ENCODE results near the gene TBC1D2B.

Gene TBC1D2B

DNA sequence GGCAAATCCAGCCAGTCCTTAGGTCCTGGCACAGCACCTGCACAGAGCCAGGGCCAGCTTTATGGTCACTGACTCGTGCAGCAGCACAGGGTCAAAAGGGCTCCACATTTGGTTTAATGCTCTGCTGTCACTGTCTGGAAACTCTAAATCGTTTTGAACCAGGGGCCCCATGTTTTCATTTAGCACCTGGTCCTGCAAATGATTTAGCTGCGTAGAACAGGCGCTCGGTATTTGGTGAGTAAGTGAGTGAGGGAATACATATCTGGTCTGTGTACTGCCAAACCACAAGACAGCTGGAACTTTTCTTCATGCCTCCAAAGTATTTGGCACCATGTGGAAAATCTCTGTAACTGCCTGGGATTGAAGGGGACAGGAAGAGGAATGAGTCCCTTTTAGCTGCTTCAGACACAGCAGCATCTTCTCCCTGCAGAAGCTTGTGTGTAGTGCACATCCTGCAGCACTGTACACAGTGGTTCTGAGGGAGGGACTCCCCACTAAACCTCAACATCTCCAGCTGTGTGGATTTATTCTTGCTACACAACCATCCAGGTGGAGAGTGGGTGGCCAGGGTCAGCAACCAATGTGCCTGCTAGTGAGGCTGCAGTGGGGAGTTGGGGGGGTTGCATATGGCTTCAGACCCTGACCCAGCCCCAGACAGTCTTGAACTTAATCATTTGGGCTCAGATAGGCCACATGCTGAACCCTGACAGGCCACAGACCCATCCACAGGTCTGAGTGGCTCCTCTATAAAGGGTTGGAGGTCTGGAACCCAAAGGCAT, 15.9 kb upstream of the TBC1D2B start:
- DNase-seq = no peak

DNA sequence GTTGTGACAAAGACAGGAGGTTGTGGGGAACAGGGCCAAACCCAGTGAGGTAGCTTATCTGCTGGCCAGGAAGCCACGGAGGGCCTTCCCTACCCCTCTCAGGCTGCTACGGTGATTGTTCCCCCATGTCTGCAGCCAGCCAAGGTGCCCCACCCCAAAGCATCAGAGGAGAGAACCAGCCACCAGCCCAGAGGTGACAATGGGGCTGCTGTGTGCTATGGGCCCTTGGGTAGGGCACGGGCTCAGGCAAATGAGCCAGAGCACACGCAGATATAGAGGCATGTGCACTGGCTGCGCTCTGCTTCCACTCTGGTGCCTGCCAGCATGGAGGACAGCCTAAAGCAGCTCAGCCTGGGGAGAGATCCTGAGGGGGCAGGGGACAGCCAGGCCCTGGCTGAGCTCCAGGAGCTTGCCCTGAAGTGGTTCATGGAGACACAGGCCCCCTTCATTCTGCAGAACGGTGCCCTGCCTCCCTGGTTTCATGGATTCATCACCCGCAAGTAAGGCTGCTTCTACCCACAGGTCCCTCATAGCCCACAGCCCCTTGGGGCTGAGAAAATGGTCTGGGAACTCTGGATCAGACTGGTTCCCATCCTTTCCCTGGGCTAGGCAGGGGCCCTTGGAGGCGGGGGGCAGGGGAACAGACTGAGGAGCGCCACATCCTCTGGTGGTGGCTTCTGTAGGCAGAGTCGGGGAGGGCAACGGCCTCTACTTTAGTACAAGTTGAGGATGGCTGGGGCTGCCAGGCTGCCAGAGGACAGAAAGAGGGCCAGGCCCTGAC, 14.9 kb upstream of the TBC1D2B start, which contains the start of gene SH2D7:
SH2D7 (plus strand) TSS at position 301 of the 781 bp plus-strand sequence; CDS start at position 325, 24 bp downstream.
- no peak for DNase-seq

DNA sequence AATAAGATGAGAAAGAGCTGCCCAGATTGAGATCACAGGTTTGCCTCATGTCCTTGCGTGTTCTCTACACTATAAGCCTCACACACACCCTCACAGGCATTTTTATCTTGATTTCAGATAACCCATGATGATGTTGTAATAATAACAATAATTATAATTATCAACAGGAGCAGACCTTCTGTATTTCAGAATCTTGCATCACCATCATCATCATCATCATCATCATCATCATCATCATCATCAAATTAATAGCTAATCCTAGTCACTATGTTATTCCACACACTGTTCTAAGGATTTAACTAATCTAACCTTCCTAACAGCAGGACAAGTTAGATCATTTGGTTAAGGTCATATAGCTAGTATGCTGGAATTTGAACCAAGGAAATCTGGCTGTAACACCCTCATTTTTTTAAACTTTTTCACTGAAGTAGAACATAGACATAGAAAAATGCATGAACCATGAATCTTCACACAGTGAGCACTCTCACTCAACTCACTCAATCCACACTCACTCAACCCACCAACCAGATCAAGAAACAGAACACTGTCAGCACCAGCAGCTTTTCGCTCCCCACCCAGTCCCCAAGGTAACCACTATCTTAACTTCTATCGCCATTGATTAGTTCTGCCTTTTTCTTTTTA, 13.0 kb upstream of the TBC1D2B start:
- no peak for DNase-seq

DNA sequence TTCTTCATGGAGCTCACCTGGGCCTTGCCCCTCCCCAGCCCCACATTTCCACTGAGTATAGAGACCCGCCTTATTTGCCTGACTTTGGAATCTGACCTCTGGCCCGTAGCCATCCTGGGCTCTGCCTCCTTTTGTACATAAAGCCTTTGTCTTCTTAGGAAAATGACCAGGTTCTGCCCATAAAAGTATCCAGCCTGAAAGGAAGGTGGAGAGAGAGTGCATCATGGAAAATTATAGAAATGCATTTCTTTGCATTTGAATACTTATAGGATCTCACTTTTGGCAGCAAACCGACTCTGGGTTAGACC, 11.2 kb upstream of the TBC1D2B start:
- DNase-seq = no peak

DNA sequence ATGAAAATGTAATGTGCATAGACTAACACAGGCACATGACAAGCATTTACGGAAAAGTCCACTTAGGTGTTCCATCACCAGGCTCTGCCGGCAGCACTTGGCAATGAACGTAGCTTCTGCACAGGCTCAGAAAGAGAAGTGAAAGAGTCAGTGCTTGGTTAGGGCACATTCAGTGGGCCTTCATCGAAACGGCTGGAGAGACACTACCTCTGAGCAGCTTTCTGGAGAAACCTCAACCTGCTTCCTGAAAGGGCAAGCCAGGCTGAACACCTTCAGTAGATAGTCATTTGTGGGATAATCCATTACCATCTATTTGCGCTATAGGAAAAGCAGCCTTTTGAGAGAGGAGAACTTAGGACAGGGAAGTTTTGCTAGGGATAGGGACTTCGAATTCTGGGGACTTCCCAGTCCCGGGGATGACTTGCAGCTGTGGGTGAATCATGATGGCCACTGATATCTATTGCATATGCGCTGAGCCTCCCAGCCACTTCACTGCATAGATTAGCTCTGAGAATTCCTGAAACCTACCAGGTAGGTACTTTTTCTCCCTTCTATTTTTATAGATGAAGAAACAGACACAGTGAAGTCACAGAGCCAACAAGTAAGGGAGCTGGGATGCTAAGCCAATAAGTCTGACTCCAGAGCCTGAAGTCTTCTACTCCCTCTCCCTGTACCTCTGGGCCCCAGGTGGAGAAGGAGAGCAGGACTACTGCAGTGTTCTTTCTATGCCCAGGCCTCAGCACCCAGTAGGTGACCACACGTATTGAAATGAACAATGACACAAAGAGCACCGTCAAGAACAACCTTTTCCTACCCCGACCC, 10.7 kb upstream of the TBC1D2B start:
- no peak for DNase-seq

DNA sequence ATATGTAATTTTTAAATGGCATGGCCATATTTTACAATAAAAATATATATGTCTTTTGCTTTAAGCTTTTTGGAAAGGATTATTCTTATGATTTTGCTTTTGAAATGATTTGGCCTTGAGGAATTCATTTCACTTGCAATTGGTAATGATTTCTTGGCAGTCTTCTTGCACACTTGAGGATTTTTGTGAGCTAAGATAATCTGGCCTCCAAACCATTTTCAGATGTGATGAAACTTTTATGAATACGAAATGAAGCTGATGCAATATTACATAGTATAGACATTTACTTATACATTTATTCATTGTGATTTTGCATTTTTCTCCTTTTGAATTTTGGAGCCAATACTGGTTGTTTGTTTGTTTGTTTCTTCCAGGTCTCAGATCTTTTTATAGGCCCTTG, 8.4 kb upstream of the TBC1D2B start:
- no peak for DNase-seq

DNA sequence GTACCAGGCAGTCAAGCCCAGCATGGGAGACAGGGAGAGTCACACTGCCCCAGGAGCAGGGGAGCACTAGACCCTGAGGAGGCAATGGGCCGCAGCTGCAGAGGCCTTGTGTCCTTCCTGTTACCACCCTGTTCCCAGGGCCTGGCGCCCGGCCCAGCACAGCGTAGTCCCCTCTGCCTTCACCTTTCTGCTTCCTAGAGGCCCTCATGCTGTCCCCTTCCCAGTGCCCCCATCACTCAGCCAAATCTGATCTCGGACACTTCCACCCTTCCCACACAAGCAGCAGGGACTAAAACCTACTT, 6.9 kb upstream of the TBC1D2B start:
- no peak for DNase-seq

DNA sequence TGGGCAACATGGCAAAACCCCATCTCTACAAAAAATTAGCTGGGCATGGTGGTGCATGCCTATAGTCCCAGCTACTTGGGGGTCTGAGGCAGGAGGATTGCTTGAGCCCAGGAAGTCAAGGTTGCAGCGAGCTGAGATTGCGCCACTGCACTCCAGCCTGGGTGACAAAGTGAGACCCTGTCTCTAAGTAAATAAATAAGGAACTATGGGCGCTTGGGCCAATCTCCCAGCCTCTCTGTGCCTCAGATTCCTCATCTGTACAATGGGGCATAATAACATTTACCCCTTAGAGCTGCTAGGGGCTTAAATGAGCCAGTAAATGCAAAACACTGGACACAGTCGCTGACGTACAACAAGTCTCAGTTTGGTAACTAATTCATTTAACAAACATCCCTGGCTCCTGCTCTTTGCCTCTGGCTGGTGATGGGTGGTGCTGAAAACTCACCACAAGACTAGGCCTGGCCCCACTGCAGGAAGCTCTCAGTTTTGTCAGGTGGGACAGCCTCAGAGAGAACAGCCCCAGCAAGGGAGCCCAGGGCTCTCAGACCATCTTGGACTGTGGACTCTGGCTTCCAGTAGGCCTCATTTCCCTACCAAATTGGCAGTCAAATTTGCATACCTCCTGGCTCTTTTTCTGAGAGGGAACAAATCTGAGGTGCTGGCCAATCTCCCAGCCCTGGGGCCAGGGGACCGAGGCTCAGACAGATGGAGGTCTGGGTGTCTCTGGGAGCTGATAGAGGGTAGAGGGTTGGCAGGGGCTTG, 6.4 kb upstream of the TBC1D2B start:
- no peak for DNase-seq

DNA sequence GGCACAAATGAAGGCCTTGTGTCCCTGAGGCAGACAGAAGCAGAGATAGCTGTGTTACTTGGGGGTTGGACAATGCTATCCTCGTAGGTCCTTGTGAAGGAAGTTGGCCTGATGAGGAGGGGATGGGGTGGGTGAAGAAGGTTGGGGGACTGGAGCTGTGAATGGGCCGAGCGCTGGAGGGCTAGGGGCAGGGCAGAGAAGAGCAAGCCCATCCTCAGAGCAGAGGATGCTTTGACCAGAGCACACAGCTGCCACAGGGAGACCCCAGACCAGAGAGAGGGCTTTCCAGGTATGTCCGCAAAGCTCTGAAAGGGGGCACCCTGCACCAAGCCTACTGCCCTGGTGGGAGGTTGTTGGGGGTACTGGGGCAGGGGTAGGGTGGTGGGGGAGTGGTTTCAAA, 5.7 kb upstream of the TBC1D2B start:
- no peak for DNase-seq

DNA sequence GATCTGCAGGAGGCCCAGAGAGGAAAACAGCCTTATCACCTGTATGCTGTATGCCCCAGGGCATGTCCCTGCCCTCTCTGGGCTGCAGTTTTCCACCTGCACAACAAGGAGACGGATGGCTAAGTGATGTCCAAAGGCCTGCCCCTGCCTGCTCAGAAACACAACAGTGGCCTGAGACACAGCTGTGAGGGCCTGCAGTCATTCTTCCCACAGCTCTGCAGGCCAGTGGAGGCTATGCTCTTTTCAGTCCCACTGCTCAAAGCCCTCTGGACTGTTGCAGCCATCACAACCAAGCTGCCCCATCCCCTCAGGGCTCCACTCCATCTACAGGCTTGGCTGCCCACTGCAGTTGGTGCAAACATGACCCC, 5.2 kb upstream of the TBC1D2B start:
- no peak for DNase-seq

DNA sequence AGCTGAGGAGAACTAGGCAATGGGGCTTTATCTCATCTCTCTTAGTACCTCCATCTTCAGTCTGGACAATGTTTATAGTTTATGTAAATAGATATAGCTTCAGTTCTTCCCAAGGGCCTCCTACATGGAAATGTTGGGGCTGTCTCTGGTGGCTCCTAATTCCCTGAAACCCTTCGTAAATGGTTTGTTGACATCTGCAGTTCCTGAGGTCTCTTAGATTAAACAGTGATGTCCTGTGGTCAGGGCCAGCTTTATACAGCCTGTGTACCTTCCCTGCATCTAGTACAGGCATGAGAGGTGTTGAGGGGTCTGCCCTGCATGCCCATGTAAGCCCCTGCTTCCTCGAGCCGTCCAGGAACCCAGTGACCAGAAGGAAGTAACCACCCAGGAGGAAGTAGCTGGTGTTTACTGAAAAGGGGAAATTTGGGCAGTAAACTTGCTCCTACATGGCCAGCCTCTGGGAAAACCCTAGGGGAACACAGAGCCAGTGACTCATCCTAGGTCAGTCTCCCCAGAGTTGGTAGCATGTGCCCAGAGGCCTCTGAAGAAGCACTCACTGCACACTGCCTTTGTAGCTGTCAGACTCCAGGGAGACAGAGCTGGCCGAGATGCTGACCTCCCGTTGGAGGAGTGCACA, 4.7 kb upstream of the TBC1D2B start:
- peak in 1 of 2 donors; percentile 37 for DNase-seq

DNA sequence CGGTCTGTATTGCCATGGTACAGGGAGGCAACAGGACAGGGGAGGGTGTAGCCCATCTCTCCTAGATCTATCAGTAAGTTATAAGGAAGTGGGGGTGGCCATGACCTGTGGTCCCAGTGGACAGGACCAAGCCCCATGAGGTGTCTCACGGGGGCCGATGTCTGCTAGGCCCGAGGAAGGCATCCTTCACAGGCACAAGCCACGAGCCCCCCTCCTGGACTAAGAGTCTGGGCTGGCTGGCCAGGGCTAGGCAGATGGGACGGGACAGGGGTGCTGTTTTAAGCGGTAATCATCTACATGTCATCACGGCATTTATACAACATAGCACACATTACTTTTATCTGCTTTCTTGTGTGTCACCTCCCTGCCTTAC, 2.6 kb upstream of the TBC1D2B start:
- DNase-seq = no peak

DNA sequence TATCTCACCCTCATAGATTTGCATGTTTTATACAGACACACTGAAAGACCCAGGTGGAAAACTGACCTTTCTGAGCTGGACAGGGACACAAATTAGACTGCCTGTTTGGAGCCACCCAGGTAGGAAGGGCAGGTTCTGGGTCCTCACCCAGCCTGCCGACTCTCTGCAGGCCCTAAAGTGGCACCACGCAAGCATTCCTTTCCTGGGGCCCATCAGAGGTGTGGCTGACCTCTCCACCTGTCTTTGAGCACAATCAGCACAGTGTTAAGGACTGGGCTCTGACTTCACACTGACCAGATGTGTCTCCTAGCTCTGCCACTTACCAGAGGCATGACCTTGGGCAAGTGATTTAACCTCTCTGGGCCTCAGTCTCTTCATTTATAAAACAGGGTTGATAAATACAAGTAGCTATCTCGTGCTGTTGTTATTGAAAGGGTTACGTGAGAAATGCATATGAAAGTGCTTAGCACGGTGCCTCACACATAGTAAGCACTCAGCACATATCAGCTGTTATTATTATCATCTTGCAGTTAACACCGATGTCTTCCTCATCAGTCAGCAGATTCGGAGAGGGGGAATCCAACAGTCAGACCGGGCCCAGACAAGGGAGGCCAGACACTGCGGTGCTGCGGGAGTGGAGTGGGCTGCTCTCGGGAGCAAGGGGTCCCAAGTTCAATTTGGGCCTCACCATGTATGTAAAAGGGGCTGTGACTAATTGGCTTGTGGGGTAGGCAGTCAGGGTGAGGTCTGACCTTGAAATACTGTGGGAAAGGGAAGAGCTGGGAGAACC, 2.0 kb upstream of the TBC1D2B start:
- DNase-seq = no peak

DNA sequence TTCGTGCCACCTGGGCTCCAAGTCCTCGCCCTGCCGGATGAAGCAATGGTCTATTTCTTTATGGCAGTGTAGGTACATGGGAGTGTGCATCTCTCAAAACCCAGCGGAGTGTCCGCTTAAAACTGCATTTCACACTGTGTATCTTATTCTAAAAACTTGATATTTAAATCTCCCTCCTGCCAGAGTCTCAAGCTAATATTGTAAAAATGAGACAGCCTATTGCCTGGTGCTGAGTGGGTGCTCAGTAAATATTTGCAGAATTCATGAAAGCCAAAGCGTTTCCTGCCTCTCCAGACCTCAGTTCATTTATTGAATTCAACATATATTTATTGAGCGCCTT, 330 bp upstream of the TBC1D2B start:
- no peak for DNase-seq

DNA sequence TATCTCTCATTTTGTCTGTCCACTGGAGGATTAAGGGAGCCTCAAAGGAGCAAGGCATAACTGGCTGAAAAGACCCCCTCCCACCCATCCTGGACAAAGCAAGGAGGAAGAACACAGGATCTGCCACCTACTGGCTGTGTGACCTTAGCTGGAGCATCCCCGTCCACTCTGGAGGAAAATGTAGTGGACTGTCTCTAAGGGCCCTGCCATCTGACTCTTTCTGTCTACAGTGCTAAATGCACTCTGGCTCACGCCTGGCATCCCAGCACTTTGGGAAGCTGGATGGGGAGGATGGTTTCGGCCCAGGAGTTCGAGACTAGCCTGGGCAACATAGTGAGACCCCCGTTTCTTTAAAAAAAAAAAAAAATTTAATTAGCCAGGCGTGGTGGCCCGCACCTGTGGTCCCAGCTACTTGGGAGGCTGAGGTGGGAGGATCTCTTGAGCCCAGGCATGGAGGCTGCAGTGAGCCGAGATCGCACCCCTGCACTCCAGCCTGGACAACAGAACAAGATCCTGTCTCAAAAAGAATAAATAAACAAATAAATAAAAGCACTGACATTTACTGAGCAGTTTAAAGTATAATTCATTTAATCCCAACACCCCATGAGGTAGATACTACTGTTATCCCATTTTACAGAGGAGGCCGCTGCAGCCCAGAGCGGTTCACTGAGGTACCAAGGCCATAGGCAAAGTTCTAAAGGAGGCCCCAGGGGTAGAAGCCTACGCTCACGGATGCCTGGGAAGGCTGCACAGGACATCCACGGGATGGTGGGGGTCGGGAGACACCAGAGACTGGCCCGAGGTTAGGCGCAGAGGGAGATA, 1.1 kb downstream of the TBC1D2B start:
- no peak for DNase-seq

DNA sequence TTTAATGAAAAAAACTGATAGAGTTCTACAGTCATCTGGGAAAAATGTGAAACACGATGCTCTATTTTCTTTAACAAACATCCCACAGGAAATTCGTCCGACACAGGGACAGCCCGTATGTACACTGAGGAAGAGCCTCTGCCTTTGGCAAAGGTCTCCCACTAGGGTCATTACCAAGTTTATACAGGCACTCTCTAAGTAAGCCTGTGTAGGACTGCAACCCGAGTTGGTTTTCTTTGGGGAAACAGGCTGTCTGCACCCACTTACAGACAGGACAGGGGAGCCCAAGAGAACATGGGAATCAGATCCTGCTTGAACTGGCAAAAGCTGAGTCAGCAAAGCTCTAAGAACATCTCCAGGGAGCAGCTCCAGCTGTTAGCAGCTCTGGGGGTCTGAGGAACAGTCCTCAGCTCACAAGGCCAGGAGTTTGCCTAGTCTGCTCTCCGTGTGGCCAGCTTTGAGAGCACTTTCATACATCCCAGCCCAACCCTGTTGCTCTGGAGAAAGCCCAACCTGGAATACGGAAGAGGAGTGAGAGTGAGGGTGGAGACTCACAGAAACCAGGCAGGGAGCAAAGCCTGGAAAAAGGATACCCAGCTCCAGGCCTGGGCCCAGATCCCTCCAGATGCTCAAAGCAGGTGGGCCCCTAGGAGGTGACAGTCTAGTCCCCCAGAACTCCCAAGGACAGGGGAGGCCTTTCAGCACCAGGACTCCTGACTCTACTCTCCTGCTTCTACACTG, 1.9 kb downstream of the TBC1D2B start:
- no peak for DNase-seq

DNA sequence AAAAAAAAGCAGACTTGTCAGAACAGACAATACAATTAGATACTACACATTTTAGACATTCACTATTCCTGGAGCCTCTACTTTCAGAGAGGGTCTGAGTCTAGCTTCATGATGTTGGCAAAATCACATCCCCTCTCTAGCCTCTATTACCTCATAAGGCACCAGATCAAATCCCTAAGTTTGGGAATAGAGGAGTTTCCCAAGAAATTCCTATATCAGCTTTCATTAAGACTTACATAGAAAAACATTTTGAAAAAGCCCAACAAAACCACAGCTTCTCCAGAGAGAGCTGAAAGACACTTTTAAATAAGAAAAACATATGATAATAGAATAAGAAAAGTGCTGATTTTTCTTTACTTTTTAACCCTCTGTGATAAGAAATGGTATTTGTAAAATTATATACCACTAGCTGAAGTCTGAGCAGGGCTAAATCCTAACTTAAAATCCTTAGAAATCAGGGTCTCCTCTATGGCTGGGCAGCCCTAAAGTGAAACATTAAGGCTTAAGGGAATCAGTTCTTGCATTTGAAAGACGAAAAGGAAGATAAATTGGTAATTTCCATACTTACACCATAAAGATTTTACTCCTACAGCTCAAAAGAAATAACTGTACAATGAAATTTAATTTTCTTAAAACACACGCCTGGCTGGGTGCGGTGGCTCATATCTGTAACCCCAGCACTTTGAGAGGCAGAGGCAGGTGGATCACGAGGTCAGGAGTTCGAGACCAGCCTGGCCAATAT, 4.3 kb downstream of the TBC1D2B start:
- no peak for DNase-seq

DNA sequence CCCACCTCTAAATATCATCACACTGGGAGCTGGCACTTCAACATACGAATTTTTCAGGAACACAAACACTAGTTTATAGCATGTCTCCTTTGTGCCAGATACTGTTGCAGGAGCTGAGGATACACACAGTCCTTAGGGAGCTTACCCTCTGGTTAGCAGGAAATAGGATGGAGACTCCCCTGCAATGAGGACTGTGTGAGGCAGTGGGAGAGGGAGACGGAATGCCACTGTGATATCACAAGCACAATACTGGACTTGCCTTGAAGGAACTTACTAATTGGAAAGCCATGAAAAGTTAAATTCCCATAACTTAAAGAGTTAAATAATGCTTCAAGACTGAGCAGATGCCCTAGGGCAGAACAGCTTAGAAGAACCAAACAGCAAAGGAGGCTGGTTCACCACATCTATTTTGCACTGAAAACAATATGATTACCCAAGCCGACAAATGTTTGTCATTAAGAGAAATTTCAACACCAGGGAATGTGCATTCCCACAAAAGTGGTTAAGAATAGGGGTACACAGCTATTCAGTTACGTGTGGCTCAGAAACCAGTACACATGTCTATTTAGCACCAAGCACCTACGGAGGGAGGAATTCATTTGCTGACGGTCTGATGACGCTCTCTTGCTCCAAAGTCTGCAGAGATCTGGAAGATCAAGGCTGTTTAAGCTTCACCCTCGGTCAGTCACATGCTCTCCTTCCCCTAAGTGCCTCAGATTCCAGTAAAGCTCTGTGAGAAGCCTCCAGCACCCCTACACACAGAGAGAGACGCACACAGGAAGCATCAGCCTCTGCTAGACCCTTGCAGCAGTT, 5.2 kb downstream of the TBC1D2B start:
- DNase-seq = peak in 1 of 2 donors; percentile 25
